Endothelial cell of umbilical vein (primary cell): ENCODE results near the gene PDCD7. TPM values are rescaled to one million over a fixed set of nuclear protein-coding genes. Genes with fewer than 3 reads are reported as not detected.

Experiments
- BruUV-seq: library from RNA; stranded (reverse); fragments of 400-500 nt; replicated peaks from 2 replicates; lab custom pipeline; 2021; lab: Mats Ljungman, UMichigan
- CTCF ChIA-PET: fragments of 300-600, 350-600 bp; sonication (Branson Sonifier 250); formaldehyde crosslinking; loops from one replicate; lab custom pipeline; 2021; ENCODE audit warnings: antibody characterized with exemption, inconsistent platforms; lab: Charles Lee
- POLR2A ChIA-PET: fragments of 300-600, 350-600 bp; sonication (Branson Sonifier 250); formaldehyde crosslinking; loops from one replicate; lab custom pipeline; 2021; ENCODE audit warnings: antibody characterized with exemption, inconsistent platforms; lab: Charles Lee
- DNase-seq: peaks from one replicate; pipeline ENCODE4 v3.0.0-alpha.2; 2011; ENCODE audit warnings: low read depth, low spot score
- FAIRE-seq: peaks from 2 replicates; lab custom pipeline; 2011; peaks lifted over from hg19 to GRCh38; lab: Jason Lieb, UNC
- H2AFZ ChIP-seq: 2 replicates; pipeline ENCODE4 v1.6.0; 2012; ENCODE audit warnings: low read depth, low read length, control low read depth, inconsistent platforms
- H3K27ac ChIP-seq: 2 replicates; pipeline ENCODE4 v1.5.1; 2011; ENCODE audit warnings: low read depth, mild to moderate bottlenecking, control low read depth, low read length, moderate library complexity; ENCODE audit not compliant: insufficient read depth
- H3K27me3 ChIP-seq, 2 experiments: 2 replicates each; pipeline versions ENCODE4 v1.6.0 to v1.6.1; 2011; ENCODE audit warnings: low read length in 2 of 2, mixed read lengths in 1 of 2; ENCODE audit not compliant: control insufficient read depth in 2 of 2, insufficient read depth in 2 of 2
- H3K36me3 ChIP-seq, 2 experiments: 2 replicates in 1 of 2; 3 replicates in 1 of 2; pipeline ENCODE4 v1.5.1; 2011; ENCODE audit warnings: low read length in 2 of 2, mild to moderate bottlenecking in 1 of 2, moderate library complexity in 1 of 2; ENCODE audit not compliant: control insufficient read depth in 2 of 2, insufficient read depth in 2 of 2; ENCODE audit errors: extremely low read depth in 1 of 2
- H3K4me1 ChIP-seq: 3 replicates; pipeline ENCODE4 v1.5.1; 2011; ENCODE audit warnings: mild to moderate bottlenecking, low read length; ENCODE audit not compliant: control insufficient read depth, insufficient read depth; ENCODE audit errors: extremely low read depth
- H3K4me2 ChIP-seq: 2 replicates; pipeline ENCODE4 v1.6.1; 2011; ENCODE audit warnings: low read length, control low read depth, mixed read lengths; ENCODE audit not compliant: insufficient read depth
- H3K4me3 ChIP-seq, 3 experiments: fragments of 200-600 bp in 1 of 3; sonication (generic), shearing (Covaris generic) in 1 of 3; replicated peaks in 1 of 3; 2 replicates each; pipeline ENCODE4 v1.5.1; 2011 to 2016; ENCODE audit warnings: control low read depth in 3 of 3, low read length in 3 of 3, mild to moderate bottlenecking in 2 of 3, inconsistent platforms in 1 of 3, low read depth in 1 of 3, moderate library complexity in 1 of 3; ENCODE audit not compliant: insufficient read depth in 1 of 3
- H3K79me2 ChIP-seq: 2 replicates; pipeline ENCODE4 v1.6.0; 2012; ENCODE audit warnings: low read length, inconsistent platforms; ENCODE audit not compliant: control insufficient read depth, insufficient read depth
- H3K9ac ChIP-seq: replicated peaks from 2 replicates; pipeline ENCODE3; 2011; ENCODE audit warnings: low read length, control low read depth; ENCODE audit not compliant: insufficient read depth; ENCODE audit errors: extremely low read depth
- H3K9me1 ChIP-seq: replicated peaks from 3 replicates; pipeline ENCODE4 v1.6.0; 2011; ENCODE audit warnings: mild to moderate bottlenecking, low read length; ENCODE audit not compliant: control insufficient read depth, insufficient read depth; ENCODE audit errors: extremely low read depth
- H3K9me3 ChIP-seq: replicated peaks from 2 replicates; pipeline ENCODE4 v1.5.1; 2012; ENCODE audit warnings: low read length, inconsistent platforms; ENCODE audit not compliant: control insufficient read depth, insufficient read depth
- H4K20me1 ChIP-seq: replicated peaks from 2 replicates; pipeline ENCODE3; 2011; ENCODE audit warnings: mild to moderate bottlenecking, low read length; ENCODE audit not compliant: control insufficient read depth, insufficient read depth; ENCODE audit errors: extremely low read depth
- CTCF ChIP-seq, 2 donors: IDR thresholded peaks; 1 replicate in 1 of 2; 2 replicates in 1 of 2; pipeline ENCODE4 v1.5.1; 2011; ENCODE audit warnings: low read length in 2 of 2, mild to moderate bottlenecking in 2 of 2, moderate library complexity in 2 of 2, control low read depth in 1 of 2, inconsistent platforms in 1 of 2, low read depth in 1 of 2; ENCODE audit not compliant: insufficient read depth in 1 of 2; ENCODE audit errors: extremely low read depth in 1 of 2
- EZH2 ChIP-seq: IDR thresholded peaks from 2 replicates; pipeline ENCODE4 v1.6.1; 2012; ENCODE audit warnings: borderline replicate concordance, low read depth, mild to moderate bottlenecking, moderate library complexity, low read length, inconsistent platforms; ENCODE audit not compliant: severe bottlenecking
- FOS ChIP-seq: IDR thresholded peaks from 2 replicates; pipeline ENCODE4 v1.6.1; 2011; ENCODE audit warnings: mild to moderate bottlenecking, low read length, moderate library complexity, borderline replicate concordance; ENCODE audit not compliant: insufficient read depth
- GATA2 ChIP-seq: IDR thresholded peaks from 2 replicates; pipeline ENCODE4 v1.7.0; 2011; ENCODE audit warnings: low read depth, mild to moderate bottlenecking, moderate library complexity, mixed read lengths, low read length; ENCODE audit not compliant: insufficient read length, insufficient read depth
- JUN ChIP-seq: IDR thresholded peaks from 2 replicates; pipeline ENCODE4 v1.6.1; 2011; ENCODE audit warnings: borderline replicate concordance, low read depth; ENCODE audit not compliant: insufficient read length, insufficient read depth
- MAX ChIP-seq: IDR thresholded peaks from 2 replicates; pipeline ENCODE4 v1.6.1; 2011; ENCODE audit not compliant: insufficient read depth, insufficient read length
- MYC ChIP-seq: IDR thresholded peaks from one replicate; pipeline ENCODE4 v1.6.1; 2011; ENCODE audit warnings: mild to moderate bottlenecking, low read depth, low read length
- POLR2A ChIP-seq: IDR thresholded peaks from 2 replicates; pipeline ENCODE4 v1.6.1; 2012; ENCODE audit warnings: low read depth, mild to moderate bottlenecking, control low read depth, low read length
- POLR2AphosphoS5 ChIP-seq: IDR thresholded peaks from 2 replicates; pipeline ENCODE4 v1.6.1; 2012; ENCODE audit warnings: low read depth, mild to moderate bottlenecking, control low read depth, low read length, moderate library complexity; ENCODE audit not compliant: insufficient read depth
- dilution Hi-C: fragments of 300-500 bp; cut with MboI; formaldehyde crosslinking; loops from one replicate; pipeline ENCODE4 v1.15.0; 2019; ENCODE audit warnings: low sequenced_read_pairs; ENCODE audit not compliant: extremely low pct_ligation_motif_present
- intact Hi-C: fragments of 100-400 bp; cut with micrococcal nuclease; formaldehyde crosslinking; loops from one replicate; pipeline ENCODE4 v1.10.0; 2022
- polyA plus RNA-seq, 4 experiments: library from polyadenylated mRNA; depleted of rRNA in 3 of 4; stranded (reverse) in 3 of 4; unstranded in 1 of 4; fragments of >200 nt; gene quantifications; 2 replicates each; pipeline versions ENCODE4 v1.2.1 to v1.2.3, GENCODE V29; 2011 to 2012; ENCODE audit warnings: missing spikeins in 1 of 4
- total RNA-seq: library from RNA; stranded (reverse); gene quantifications from 2 replicates; pipeline ENCODE4 v1.2.3, GENCODE V29; 2021

PDCD7 gene
- total and polyA plus RNA-seq, 2 donors (not counting 3 experiments of a cell fraction or from before 2014, with no cell fraction given), result 12.1 to 19.5 TPM

GRCh38 chr15:65106011-65106590 lies 27.5 kb downstream of the PDCD7 start:
- TF ChIP-seq MYC (no peak), EZH2 (no peak), JUN (no peak)
- Histone ChIP-seq H3K36me3 (no peaks in the 10 kb centered on the region), H3K9ac (no peak overlapping the region), H3K79me2 (no peaks in the 10 kb centered on the region), H3K4me2 (no peak overlapping the region), H3K27ac (no peak overlapping the region), H3K4me1 (peaks cover 6% of the 10 kb centered on the region), H3K4me3 (no peak overlapping the region), H3K9me1 (no peaks in the 10 kb centered on the region), H4K20me1 (no peaks in the 10 kb centered on the region), H3K9me3 (no peaks in the 10 kb centered on the region), H2AFZ (no peak overlapping the region), H3K27me3 (no peaks in the 10 kb centered on the region)
- CTCF ChIA-PET, result no interaction called here
- POLR2A ChIA-PET, result no interaction called here
- dilution Hi-C loops, result no loop called here
- BruUV-seq, result no TSS peak
- peak; percentile 60 for DNase-seq
- FAIRE-seq, result no peak
- intact Hi-C loops, result no loop called here

GRCh38 chr15:65105038-65105437 lies 28.6 kb downstream of the PDCD7 start:
- no peak overlapping the region for H3K9ac ChIP-seq
- FAIRE-seq, result no peak
- no peak overlapping the region for H3K4me2 ChIP-seq
- H4K20me1 ChIP-seq, result no peaks in the 10 kb centered on the region
- TF ChIP-seq EZH2 (no peak), MYC (no peak), POLR2A (no peak), JUN (no peak), FOS (no peak), CTCF (IDR thresholded peaks at IDR 0.05; ENCODE audit: extremely low read depth in 1 of 2, insufficient read depth in 1 of 2, low read depth in 1 of 2, low read length in 2 of 2) (no peak), GATA2 (no peak), POLR2AphosphoS5 (no peak), MAX (no peak)
- H3K9me3 ChIP-seq, result no peaks in the 10 kb centered on the region
- no peak overlapping the region for H3K4me3 ChIP-seq
- H3K36me3 ChIP-seq, result no peaks in the 10 kb centered on the region
- H3K27ac ChIP-seq, result no peak overlapping the region
- DNase-seq, result no peak
- H3K4me1 ChIP-seq, result peaks cover 2% of the 10 kb centered on the region
- ChIA-PET POLR2A (no interaction called here), CTCF (interaction anchor here (0.6 kb wide), 2 partner anchors 28 to 258 kb away, joined by 3 read pairs; no protein-coding TSS in a partner anchor)
- no peak overlapping the region for H2AFZ ChIP-seq
- no peaks in the 10 kb centered on the region for H3K79me2 ChIP-seq
- dilution Hi-C loops (no loop called here), intact Hi-C loops (no loop called here)
- H3K27me3 ChIP-seq, result no peaks in the 10 kb centered on the region
- no TSS peak for BruUV-seq
- H3K9me1 ChIP-seq, result no peaks in the 10 kb centered on the region
